ENCODE results near the gene BCL2L13. TPM values are rescaled to one million over a fixed set of nuclear protein-coding genes. Genes with fewer than 3 reads are reported as not detected.

The BCL2L13 gene
- total RNA-seq, 1 experiment from 2014 or later = 26.0 TPM

- Histone ChIP-seq H3K4ac (ENCODE audit: low read depth, low read length) (no peak overlapping the region), H2AFZ (ENCODE audit: low read length) (no peak overlapping the region), H3K18ac (ENCODE audit: insufficient read length, low read depth, low read length) (no peak overlapping the region), H2BK20ac (ENCODE audit: low read depth, low read length, poor library complexity, severe bottlenecking) (no peak overlapping the region), H3K27me3 (ENCODE audit: insufficient read depth, low read length) (no peaks in the 10 kb centered on the region), H3K27ac (ENCODE audit: insufficient read length, low read depth, low read length) (no peak overlapping the region), H3K4me2 (ENCODE audit: insufficient read depth, insufficient read length, low read length) (no peak overlapping the region), H4K8ac (replicated peaks; ENCODE audit: insufficient read length, low read depth, low read length) (no peak overlapping the region), H3K9ac (ENCODE audit: extremely low read depth, insufficient read length, low read length) (no peak overlapping the region), H3K9me3 (ENCODE audit: control insufficient read depth, low read depth, low read length) (no peaks in the 10 kb centered on the region), H3K56ac (ENCODE audit: insufficient read length, low read depth, low read length) (no peak overlapping the region), H2BK120ac (ENCODE audit: low read depth, low read length, poor library complexity, severe bottlenecking) (no peak overlapping the region), H4K5ac (ENCODE audit: insufficient read length, low read depth, low read length) (no peak overlapping the region), H4K91ac (ENCODE audit: insufficient read length, low read depth, low read length) (no peak overlapping the region), H4K20me1 (ENCODE audit: control insufficient read depth, insufficient read depth, insufficient read length) (no peaks in the 10 kb centered on the region), H2BK15ac (ENCODE audit: low read depth, low read length) (no peak overlapping the region), H2BK5ac (ENCODE audit: insufficient read length, low read length) (no peak overlapping the region), H3K23ac (ENCODE audit: insufficient read length, low read depth, low read length) (no peak overlapping the region), H3K4me1 (ENCODE audit: insufficient read depth, low read length) (no peaks in the 10 kb centered on the region), H3T11ph (ENCODE audit: low read length) (no peak overlapping the region), H2BK12ac (ENCODE audit: insufficient read length, low read depth, low read length) (no peak overlapping the region), H3K23me2 (ENCODE audit: insufficient read length, low read depth, low read length, poor library complexity, severe bottlenecking) (no peaks in the 10 kb centered on the region), H3K79me1 (ENCODE audit: insufficient read depth, low read depth, low read length, poor library complexity, severe bottlenecking) (no peaks in the 10 kb centered on the region), H3K79me2 (ENCODE audit: insufficient read depth, low read length) (no peaks in the 10 kb centered on the region), H3K14ac (ENCODE audit: insufficient read depth, low read length) (no peak overlapping the region), H2AK5ac (ENCODE audit: insufficient read length, low read length) (no peak overlapping the region)
- Mint-ChIP-seq H3K4me1 (no peaks in the 10 kb centered on the region), H3K27me3 (ENCODE audit: low read depth) (no peaks in the 10 kb centered on the region), H3K27ac (no peak overlapping the region; a peak in 1 of 7 replicates), H3K36me3 (ENCODE audit: insufficient read depth in 1 of 3, low read depth in 3 of 3) (peaks cover 40 to 59% (median 53%) of the 10 kb centered on the region in 3 experiments), H3K4me3 (no peak overlapping the region), H3K9me3 (peaks cover 10 to 12% of the 10 kb centered on the region in 2 experiments)
- no peak for DNase-seq
- no CpG with 5 or more reads among the region's 3 CpGs for whole genome bisulfite sequencing (ENCODE audit: extremely low coverage, insufficient read length, low lambda C conversion rate)
- TF ChIP-seq CTCF (conservative IDR thresholded peaks at IDR 0.05) = no peak
Measured at GRCh38 chr22:17665248-17665647, 26.7 kb downstream of the BCL2L13 start.
